GM11168 (cell line): ENCODE data around the gene TBC1D3I.

Experiments
- in situ Hi-C: fragments of 300-500 bp; cut with MboI; formaldehyde crosslinking; loops from one replicate; pipeline ENCODE4 v1.12.0; 2022; ENCODE audit warnings: low sequenced_read_pairs; ENCODE audit not compliant: unreplicated experiment

TBC1D3I gene

GRCh38 chr17:36209575-36209974, 54.8 kb downstream of the TBC1D3I start:
- in situ Hi-C loops = loop anchor here (5.0 to 25.0 kb wide), 2 partner anchors 107 to 278 kb away; partner anchors contain the start of genes CCL4 and ZNHIT3

- in situ Hi-C loops = loop anchor here (5.0 to 25.0 kb wide), 2 partner anchors 105 to 280 kb away; partner anchors contain the start of genes CCL4 and ZNHIT3
Measured at GRCh38 chr17:36207383-36207782, 57.0 kb downstream of the TBC1D3I start.

- in situ Hi-C loops = loop anchor here (5.0 to 25.0 kb wide), 2 partner anchors 104 to 281 kb away; partner anchors contain the start of genes CCL4 and ZNHIT3
Measured at GRCh38 chr17:36206486-36206821, 57.9 kb downstream of the TBC1D3I start.

DNA sequence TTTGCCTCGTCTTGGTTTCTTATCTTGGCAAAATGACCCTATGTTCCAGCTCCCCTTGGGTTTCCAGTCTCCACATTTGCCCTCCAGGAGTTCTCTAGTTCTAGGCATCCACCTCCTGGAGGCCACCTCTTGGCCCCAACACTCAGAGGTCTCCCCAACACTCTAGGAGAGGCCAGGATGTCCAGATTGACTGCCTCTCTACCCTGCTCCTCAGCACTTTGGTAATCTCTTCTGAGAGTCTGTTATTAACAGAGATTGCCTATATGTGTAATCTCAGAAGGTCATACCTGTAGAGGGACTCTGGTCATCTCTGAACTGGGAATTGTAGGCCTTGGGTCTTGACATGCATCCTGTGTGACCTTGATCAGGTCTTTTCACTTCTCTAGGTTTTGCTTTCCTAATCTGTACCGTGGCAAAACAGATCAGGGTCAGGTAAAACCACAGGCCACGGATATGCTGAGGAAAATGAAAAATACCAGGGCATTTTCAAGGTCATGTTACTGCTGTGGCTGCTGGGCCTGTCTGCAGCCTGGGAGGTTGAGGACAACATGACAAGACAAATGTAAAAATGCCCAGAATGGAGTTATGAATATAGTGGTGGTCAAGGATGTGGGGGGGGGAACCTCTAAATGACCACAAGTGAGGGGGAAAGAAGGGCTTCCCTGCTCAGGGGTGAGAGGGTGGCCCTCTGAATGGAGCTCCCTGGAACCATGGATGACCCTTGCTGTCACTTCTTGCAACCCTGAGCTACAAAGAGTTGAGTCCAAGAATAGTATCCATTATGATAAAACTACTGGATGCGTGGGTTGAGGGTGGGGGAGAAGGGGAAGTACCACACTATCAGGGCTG, 58.5 kb downstream of the TBC1D3I start:
- in situ Hi-C loops = loop anchor here (5.0 to 25.0 kb wide), 2 partner anchors 104 to 281 kb away; partner anchors contain the start of genes CCL4 and ZNHIT3

GRCh38 chr17:36204724-36205500, 59.5 kb downstream of the TBC1D3I start:
- in situ Hi-C loops = loop anchor here (5.0 to 25.0 kb wide), 2 partner anchors 103 to 282 kb away; partner anchors contain the start of genes CCL4 and ZNHIT3
